NOMO-1 treated with dmso at 0.1 percent for 144 hours (cell line): ENCODE results near the gene CFI.

Experiments
- DNase-seq: peaks from one replicate; lab custom pipeline; 2025; ENCODE audit not compliant: unreplicated experiment; lab: John Stamatoyannopoulos, UW

CFI gene

DNA sequence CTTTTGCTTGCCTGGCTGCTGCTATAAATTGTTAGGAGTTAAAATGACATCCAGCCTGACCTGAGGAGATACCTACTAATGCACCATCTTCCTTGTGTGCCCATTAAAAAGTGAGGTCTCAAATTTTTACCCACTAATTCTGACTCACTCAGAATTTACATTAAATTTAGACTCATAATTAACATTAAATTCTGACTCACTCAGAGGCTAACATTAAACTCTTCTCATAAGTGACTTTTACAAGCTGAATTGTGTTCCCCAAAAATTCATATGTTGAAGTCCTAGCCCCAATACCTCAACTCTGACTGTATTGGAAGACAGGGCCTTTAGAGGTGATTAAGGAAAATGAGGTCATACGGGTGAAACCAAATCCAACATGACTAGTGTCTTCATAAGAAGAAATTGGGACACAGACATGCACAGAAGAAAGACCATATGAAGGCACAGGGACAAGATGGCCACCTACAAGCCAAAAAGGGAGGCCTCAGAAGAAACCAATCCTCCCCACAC lies 110.3 kb downstream of the CFI start:
- no peak for DNase-seq
